Embryonic facial prominence (tissue), 1 donor: Measurements from ENCODE around the gene ARHGAP6.

ENCODE experiments used
- DNase-seq: peaks from one replicate; pipeline ENCODE4 v3.0.0-alpha.2; 2016; ENCODE audit errors: extremely low spot score

The ARHGAP6 gene

DNA sequence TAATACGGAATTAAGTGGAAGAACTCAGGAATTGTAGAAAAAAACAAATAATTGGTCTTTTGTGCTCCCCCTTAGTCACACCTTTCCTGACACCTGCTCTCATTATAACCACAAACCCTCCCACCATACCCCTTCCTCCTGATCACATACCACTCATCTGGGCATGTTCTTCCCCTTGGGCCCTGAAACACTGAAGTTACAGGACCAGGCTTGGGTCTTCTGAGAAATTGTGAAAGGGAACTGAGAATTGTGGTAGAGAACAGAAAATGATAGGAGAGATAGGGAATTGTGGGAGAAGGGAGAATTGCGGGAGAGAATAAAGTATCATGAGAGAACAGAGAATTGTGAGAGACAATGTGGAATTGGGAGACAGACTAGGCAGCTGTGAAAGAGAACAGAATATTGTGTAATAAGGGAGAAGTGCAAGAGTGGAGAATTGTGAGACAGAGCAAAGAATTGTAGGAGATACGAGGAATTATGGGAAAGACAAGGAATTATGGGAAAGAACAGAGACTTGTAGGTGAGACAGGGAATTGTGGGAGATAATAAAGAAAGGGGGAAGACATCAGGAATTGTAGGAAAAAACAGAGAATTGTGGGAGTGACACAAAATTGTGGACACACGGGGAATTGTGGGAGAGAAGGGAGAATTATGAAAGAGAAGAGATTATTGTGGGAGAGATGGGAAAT lies 557.3 kb downstream of the ARHGAP6 start:
- no peak for DNase-seq

DNA sequence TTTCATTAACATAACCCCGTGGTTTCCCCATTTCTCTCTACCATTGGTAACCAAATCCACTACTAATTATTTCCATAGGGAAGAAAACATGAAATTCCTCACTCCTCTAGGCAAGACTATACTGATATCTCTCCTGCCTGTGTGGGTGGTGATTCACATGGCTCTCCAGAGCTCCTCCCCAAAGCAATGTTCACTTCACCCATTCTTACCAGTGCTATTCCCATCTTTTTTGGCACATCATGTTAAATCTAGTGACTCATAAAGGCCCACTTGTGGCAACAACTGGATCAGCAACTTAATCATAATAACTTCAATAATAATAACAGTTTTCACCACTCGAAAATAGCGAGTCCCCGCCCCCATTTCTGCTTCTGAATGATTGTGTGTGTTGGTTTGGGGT lies 560.6 kb downstream of the ARHGAP6 start:
- DNase-seq: no peak

DNA sequence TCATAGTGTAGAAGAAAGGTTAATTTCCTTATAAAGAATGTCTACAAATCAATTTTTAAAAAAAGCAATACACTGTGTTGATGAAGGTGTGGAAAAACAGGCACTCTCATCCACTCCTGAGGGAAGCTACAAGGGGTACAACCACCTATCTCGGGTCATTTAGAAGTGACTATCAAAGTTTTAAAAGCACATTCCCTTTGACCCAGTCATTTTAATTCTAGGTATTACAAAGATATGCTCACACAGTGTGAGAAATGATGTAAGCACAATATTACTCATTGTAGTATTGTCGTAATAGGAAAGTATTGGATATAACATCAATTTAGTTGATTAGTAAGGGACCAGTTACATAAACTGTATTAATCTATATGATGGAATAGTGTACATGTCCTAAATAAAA lies 562.0 kb downstream of the ARHGAP6 start:
- no peak for DNase-seq

DNA sequence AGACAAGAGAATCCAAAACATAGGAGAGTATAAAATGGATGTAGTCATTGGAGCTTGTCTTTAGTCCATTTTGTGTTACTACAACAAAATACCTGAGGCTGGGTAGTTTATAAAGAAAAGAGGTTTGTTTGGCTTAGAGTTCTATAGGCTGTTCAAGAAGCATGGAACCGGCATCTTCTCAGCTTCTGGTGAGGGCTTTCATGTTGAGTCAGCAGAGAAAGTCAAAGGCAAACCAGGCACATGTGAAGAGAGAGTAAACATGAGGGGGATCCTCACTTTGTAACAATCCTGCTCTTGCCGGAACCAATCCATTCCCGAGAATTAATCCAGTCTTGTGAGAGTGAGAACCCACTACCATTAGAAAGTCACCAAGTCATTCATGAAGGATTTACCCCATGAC lies 562.7 kb downstream of the ARHGAP6 start:
- no peak for DNase-seq

DNA sequence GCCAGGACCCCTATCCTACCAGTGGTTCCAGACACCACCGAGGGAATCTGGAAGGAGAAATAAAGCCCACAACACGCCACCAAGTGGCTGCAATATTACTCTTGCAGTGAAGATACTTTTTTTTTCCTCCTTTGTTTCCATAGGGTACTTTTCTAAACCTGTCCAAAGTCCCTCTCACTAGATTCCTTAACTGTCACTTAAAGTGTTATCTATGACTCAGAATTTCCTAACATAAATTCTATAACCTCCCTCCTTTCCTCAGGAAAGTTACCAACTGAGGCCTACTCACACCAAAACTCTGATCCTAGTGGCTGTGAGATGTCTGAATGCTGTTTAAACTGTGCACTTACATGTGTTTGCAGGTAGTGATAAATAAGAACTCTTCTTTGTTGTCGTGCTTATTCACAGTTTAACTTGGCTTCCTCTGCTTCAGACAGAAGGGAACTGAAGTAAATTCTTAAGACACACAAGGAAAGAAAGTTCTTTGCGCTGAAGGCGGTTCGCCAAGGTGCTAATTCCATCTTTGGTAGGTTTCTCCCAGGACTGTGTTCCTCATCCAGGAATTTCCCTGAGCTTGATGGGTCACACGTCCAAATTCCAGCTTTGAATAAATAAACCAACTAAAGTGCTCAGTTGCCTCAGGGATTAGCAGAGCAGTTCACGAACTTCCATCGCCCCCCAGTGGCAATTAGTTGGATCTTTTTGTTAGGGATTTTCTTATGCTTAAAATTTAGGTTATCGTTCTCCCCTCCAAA lies 565.3 kb downstream of the ARHGAP6 start:
- peak; percentile 21 for DNase-seq

DNA sequence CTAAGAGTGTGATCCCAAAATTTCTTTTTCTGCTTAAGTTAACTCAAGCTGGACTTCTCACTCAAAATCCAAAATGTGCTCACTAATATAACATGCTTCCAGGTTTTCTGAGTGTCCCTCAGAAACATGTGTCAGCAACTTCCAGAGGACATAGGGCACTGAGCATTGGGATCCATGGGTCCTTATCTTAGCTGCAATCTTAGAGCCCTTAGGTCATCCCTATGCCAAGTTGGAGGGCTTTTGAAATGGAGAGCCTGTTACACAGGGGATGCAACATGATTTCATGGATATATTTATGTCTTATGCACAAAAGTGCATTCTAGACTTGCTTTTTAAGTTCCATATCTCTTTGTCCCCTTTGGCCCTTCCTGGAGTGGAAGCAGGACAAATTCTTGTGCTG lies 566.3 kb downstream of the ARHGAP6 start:
- no peak for DNase-seq

DNA sequence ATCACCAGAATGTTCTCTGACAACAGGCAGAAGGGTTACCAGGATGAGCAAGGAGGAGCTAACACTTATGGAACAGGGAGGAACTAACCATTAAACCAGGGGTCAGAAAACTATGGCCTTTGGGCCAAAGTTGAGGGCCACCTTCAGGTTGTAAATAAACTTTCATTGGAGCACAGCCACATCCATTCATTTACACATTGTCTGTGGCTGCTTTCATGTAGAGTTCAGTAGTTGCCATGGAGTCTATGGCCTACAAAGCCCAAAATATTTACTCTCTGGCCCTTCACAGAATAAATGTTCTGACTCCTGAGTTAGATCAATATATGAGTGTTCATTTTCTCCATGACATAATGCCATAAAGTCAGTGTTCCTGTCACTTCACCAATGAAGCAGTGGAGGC lies 567.8 kb downstream of the ARHGAP6 start:
- no peak for DNase-seq

DNA sequence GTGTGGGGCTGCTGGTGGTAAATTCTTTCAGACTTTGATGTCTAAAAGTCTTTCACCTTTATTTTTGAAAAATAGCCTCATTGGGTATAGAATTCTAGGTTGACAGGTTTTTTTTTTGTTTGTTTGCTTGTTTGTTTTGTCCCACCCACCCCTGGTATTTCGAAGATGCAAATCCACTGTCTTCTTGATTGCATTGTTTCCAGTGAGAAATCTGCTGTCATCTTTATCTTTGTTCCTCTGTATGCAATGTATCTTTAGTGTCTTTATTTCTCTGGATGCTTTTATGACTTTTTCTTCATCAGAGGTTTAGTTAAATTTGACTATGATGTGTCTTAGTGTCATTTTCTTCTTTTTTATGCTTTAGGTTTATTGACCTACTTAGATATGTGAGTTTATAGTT lies 575.9 kb downstream of the ARHGAP6 start:
- no peak for DNase-seq
